Thoracic aorta (tissue), 2 donors: ENCODE measurements around the gene JAG2. TPM values are rescaled to one million over a fixed set of nuclear protein-coding genes. Genes with fewer than 3 reads are reported as not detected.

Experiments used
- ATAC-seq: fragments of 150-250 bp; one replicate; pipeline ENCODE4 v1.8.0; 2017; ENCODE audit warnings: low read depth; ENCODE audit not compliant: insufficient number of reproducible peaks, low FRiP score
- DNase-seq: peaks from one replicate; pipeline ENCODE4 v3.0.0-alpha.2; 2020; ENCODE audit warnings: low spot score
- H3K27ac ChIP-seq, 2 donors: fragments of 200-600 bp; sonication (generic); 1 replicate in 1 of 2; 2 replicates in 1 of 2; pipeline ENCODE4 v1.5.1; 2016; ENCODE audit warnings: mild to moderate bottlenecking in 2 of 2, moderate library complexity in 2 of 2
- H3K27me3 ChIP-seq: fragments of 200-600 bp; sonication (generic); replicated peaks from 2 replicates; pipeline ENCODE4 v1.6.0; 2016; ENCODE audit warnings: mild to moderate bottlenecking; ENCODE audit not compliant: insufficient read depth
- H3K36me3 ChIP-seq: fragments of 200-600 bp; sonication (generic); one replicate; pipeline ENCODE4 v1.5.1; 2016
- H3K4me1 ChIP-seq, 2 donors: fragments of 200-600 bp; sonication (generic); 1 replicate in 1 of 2; 2 replicates in 1 of 2; pipeline versions ENCODE4 v1.5.1 to v1.6.0; 2016; ENCODE audit warnings: low read depth in 2 of 2, mild to moderate bottlenecking in 1 of 2; ENCODE audit not compliant: control insufficient read depth in 1 of 2
- H3K4me3 ChIP-seq: fragments of 200-600 bp; sonication (generic); 2 replicates; pipeline ENCODE4 v1.5.1; 2016; ENCODE audit warnings: mild to moderate bottlenecking
- H3K9me3 ChIP-seq: fragments of 200-600 bp; sonication (generic); 2 replicates; pipeline ENCODE4 v1.5.1; 2016
- total RNA-seq, 2 donors: library from RNA; depleted of rRNA; stranded (reverse); fragments of >200 nt; gene quantifications; one replicate each; pipeline versions ENCODE4 v1.1.0 to v1.2.3, GENCODE V29; 2016
- TF ChIP-seq, protein P1 (sequence below): fragments of 200-600 bp; sonication (generic); IDR thresholded peaks from one replicate; pipeline ENCODE4 v1.5.1; 2019; ENCODE audit warnings: antibody characterized with exemption

The JAG2 gene
- total RNA-seq, 2 donors from 2014 or later, result 8.8 to 12.0 TPM

DNA sequence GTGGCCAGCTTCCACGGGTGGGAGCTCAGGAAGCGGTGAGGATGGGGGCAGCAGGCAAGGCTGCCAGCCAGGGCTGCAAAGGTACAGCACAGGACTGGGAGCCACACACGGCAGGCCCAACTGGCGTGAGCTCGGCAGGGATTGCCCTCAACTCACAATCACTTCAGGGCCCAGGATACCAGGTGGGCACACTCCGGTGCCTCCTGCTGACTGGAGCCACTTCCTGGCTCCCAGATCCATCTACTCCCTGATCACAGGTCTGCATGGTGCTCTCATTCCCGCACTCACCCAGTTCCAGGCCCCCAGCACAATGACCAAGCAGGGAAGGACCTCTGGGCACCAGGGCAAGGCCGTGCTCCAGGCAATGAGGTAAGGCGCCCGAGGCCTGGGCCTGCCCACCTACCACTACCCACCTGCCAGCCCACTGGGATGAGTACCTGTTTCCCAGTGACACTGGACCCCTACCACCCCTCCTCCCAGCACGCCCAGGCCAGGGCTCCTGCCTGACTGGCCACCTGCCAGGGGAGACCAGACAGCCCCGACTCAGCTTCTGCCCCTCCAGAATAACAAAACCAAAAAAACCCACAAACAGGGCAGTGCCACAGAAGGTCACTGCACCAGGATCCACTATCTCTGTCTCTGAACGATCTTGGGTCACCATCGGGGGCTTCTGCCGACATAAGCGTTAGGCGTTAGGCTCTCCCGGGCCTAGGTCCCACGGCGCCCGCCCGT lies 1.8 kb downstream of the JAG2 start:
- TF ChIP-seq, protein P1, sequence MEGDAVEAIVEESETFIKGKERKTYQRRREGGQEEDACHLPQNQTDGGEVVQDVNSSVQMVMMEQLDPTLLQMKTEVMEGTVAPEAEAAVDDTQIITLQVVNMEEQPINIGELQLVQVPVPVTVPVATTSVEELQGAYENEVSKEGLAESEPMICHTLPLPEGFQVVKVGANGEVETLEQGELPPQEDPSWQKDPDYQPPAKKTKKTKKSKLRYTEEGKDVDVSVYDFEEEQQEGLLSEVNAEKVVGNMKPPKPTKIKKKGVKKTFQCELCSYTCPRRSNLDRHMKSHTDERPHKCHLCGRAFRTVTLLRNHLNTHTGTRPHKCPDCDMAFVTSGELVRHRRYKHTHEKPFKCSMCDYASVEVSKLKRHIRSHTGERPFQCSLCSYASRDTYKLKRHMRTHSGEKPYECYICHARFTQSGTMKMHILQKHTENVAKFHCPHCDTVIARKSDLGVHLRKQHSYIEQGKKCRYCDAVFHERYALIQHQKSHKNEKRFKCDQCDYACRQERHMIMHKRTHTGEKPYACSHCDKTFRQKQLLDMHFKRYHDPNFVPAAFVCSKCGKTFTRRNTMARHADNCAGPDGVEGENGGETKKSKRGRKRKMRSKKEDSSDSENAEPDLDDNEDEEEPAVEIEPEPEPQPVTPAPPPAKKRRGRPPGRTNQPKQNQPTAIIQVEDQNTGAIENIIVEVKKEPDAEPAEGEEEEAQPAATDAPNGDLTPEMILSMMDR, result no peak
- ATAC-seq (no peak), DNase-seq (no peak)
- Histone ChIP-seq H3K4me3 (no peak overlapping the region), H3K36me3 (no peaks in the 10 kb centered on the region), H3K4me1 (peaks cover 12 to 29% of the 10 kb centered on the region in 2 donors), H3K9me3 (no peaks in the 10 kb centered on the region), H3K27ac (no peak overlapping the region), H3K27me3 (no peaks in the 10 kb centered on the region)

DNA sequence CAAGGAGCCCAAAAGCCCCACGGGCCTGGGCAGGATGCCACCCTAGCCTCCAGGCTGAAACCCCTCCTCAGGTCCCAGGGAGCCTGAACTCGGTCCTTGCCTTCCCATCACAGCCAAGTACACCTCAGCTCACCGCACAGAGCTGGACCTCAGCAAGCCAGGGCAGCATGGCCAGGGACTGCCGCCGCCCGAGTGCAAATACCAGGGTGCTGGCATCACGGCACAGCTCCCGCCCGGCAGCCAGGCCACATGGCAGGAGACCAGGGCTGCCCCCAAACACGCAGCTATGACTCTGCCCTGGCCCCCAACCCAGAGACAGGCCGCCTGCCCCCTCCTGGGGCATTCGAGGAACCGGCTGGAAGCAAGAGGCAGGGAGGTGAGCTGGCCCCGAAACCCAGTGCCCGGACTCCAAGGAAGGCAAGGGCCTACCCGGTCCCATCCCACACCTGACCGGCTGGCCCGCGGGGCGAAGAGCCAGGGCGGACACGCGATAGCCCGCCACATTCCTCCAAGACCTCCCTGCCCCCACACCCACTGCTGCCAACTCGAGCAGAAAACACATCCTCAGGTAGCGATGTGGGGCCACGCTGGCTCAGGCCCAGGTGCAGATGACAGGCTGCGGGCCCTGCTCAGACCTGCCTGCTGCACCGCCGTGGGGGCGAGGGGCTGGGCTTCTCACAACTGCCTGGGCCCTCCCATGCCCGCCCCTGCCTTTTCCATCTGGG lies 2.7 kb downstream of the JAG2 start:
- no peaks in the 10 kb centered on the region for H3K36me3 ChIP-seq
- no peak overlapping the region for H3K27ac ChIP-seq
- no peaks in the 10 kb centered on the region for H3K27me3 ChIP-seq
- H3K9me3 ChIP-seq, result no peaks in the 10 kb centered on the region
- H3K4me1 ChIP-seq, result peaks cover 7 to 23% of the 10 kb centered on the region in 2 donors
- H3K4me3 ChIP-seq, result no peak overlapping the region
- ATAC-seq (no peak), DNase-seq (no peak)
- TF ChIP-seq, protein P1, result no peak

DNA sequence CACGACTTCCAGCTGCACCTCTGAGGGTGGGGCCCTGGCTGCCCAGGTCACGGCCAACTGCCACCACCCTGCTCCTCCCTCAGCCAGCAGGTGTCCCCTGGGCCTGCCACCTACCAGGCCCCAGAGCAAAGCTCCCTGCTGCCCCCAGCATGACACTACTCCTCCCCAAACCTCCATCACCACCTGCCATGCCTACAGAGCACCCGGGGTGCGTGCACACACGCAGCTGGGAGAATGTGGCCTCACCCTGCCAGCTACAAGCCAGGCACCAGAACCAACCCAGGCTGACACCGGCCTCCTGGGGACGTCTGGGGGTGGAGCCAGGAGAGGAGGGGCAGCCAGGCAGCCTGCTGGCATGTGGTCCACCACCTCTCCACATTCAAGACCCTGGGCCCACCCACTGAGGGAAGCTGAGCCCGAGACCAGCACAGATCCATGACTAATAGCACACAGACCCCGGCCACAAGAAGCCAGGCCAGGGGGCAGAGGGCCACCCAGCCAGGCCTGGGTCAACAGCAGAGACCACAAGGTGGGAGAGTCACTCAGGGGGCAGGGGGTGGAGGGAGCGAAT lies 3.4 kb downstream of the JAG2 start:
- TF ChIP-seq, protein P1, result no peak
- ATAC-seq, result no peak
- no peaks in the 10 kb centered on the region for H3K9me3 ChIP-seq
- no peak overlapping the region for H3K27ac ChIP-seq
- no peak for DNase-seq
- H3K4me3 ChIP-seq, result no peak overlapping the region
- H3K27me3 ChIP-seq, result no peaks in the 10 kb centered on the region
- H3K4me1 ChIP-seq, result peaks cover under 1 to 16% of the 10 kb centered on the region in 2 donors
- H3K36me3 ChIP-seq, result no peaks in the 10 kb centered on the region

DNA sequence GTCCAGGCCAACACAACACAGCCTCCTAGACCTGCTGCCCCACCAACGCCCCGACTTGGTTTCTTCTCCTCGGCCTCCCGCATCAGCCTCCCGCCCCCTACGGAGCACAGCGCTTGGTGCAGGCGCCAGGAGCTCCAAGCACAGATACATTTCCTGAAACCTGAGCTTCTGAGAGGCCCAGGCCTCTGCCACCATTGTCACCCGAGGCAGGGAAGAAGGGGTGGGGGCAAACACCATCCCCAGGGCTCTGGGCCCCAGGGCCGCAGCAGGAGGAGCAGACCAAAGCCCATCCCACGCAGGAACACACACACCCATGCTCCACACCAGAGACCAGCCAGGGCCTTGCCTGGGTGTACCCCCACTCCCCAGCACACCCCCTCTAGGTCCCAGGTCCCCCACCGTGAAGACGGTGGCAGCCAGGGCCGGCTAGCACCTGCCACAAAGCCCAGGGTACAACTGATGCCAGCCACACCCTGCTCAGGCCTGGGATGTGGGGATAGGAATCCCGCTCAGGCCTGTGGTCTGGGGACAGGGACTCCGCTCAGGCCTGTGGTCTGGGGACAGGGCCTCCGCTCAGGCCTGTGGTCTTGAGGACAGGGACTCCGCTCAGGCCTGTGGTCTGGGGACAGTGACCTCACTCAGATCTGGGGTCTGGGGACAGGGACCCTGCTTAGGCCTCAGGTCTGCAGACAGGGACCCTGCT lies 5.4 kb downstream of the JAG2 start:
- no peak overlapping the region for H3K27ac ChIP-seq
- ATAC-seq, result no peak

More for the DNA sequence above, 5.4 kb downstream of the JAG2 start:
- no peaks in the 10 kb centered on the region for H3K27me3 ChIP-seq
- DNase-seq, result no peak
- H3K4me1 ChIP-seq, result peaks cover 0 to 10% of the 10 kb centered on the region in 2 donors
- no peaks in the 10 kb centered on the region for H3K36me3 ChIP-seq
- H3K4me3 ChIP-seq, result no peak overlapping the region
- no peaks in the 10 kb centered on the region for H3K9me3 ChIP-seq
- TF ChIP-seq, protein P1, result no peak
